Mucosa of rectum (tissue), 2 donors: ENCODE results near the gene ADAMTS17.

Source experiments
- H3K27ac ChIP-seq, 2 donors: one replicate each; pipeline ENCODE4 v1.7.0; 2013; ENCODE audit warnings: inconsistent platforms in 2 of 2, low read depth in 2 of 2, low read length in 2 of 2
- H3K27me3 ChIP-seq, 2 donors: one replicate each; pipeline ENCODE4 v1.7.0; 2013; ENCODE audit warnings: low read length in 2 of 2; ENCODE audit not compliant: control insufficient read depth in 2 of 2, insufficient read depth in 2 of 2
- H3K36me3 ChIP-seq, 2 donors: one replicate each; pipeline ENCODE4 v1.7.0; 2013; ENCODE audit warnings: low read length in 2 of 2; ENCODE audit not compliant: control insufficient read depth in 2 of 2, insufficient read depth in 2 of 2
- H3K4me1 ChIP-seq, 2 donors: one replicate each; pipeline ENCODE4 v1.7.0; 2013; ENCODE audit warnings: low read length in 2 of 2, mild to moderate bottlenecking in 1 of 2; ENCODE audit not compliant: control insufficient read depth in 2 of 2, insufficient read depth in 2 of 2
- H3K4me3 ChIP-seq, 2 donors: one replicate each; pipeline ENCODE4 v1.7.0; 2013; ENCODE audit warnings: low read length in 2 of 2
- H3K9ac ChIP-seq, 2 donors: one replicate each; pipeline ENCODE4 v1.7.0; 2013; ENCODE audit warnings: low read length in 2 of 2, low read depth in 1 of 2, mild to moderate bottlenecking in 1 of 2
- H3K9me3 ChIP-seq, 2 donors: one replicate each; pipeline ENCODE4 v1.7.0; 2013; ENCODE audit warnings: low read length in 2 of 2; ENCODE audit not compliant: control insufficient read depth in 2 of 2
- donor health status: healthy.
- donor health status: Normal muscosa, but diverticular disease.

Gene ADAMTS17

GRCh38 chr15:99963096-99963825, 378.5 kb downstream of the ADAMTS17 start:
- Histone ChIP-seq H3K27me3 (no peaks in the 10 kb centered on the region), H3K9me3 (no peaks in the 10 kb centered on the region), H3K4me1 (no peaks in the 10 kb centered on the region), H3K27ac (no peak overlapping the region), H3K36me3 (no peaks in the 10 kb centered on the region), H3K4me3 (no peak overlapping the region), H3K9ac (no peak overlapping the region)

- H3K27me3 ChIP-seq: no peaks in the 10 kb centered on the region
- H3K9ac ChIP-seq: no peak overlapping the region
- H3K36me3 ChIP-seq: no peaks in the 10 kb centered on the region
- no peak overlapping the region for H3K4me3 ChIP-seq
- H3K9me3 ChIP-seq: no peaks in the 10 kb centered on the region
- no peak overlapping the region for H3K27ac ChIP-seq
- H3K4me1 ChIP-seq: no peaks in the 10 kb centered on the region
These were observed 379.7 kb downstream of the ADAMTS17 start for GRCh38 chr15:99962006-99962561.

- Histone ChIP-seq H3K27me3 (no peaks in the 10 kb centered on the region), H3K27ac (no peak overlapping the region), H3K4me3 (no peak overlapping the region), H3K36me3 (no peaks in the 10 kb centered on the region), H3K9ac (no peak overlapping the region), H3K9me3 (no peaks in the 10 kb centered on the region), H3K4me1 (no peaks in the 10 kb centered on the region)
These were observed 380.7 kb downstream of the ADAMTS17 start for GRCh38 chr15:99961011-99961441.

- H3K27me3 ChIP-seq: no peaks in the 10 kb centered on the region
- no peak overlapping the region for H3K4me3 ChIP-seq
- no peak overlapping the region for H3K9ac ChIP-seq
- no peaks in the 10 kb centered on the region for H3K9me3 ChIP-seq
- no peak overlapping the region for H3K27ac ChIP-seq
- no peaks in the 10 kb centered on the region for H3K4me1 ChIP-seq
- H3K36me3 ChIP-seq: no peaks in the 10 kb centered on the region
These were observed 382.4 kb downstream of the ADAMTS17 start for GRCh38 chr15:99959326-99959725.

- Histone ChIP-seq H3K4me3 (no peak overlapping the region), H3K27me3 (no peaks in the 10 kb centered on the region), H3K36me3 (no peaks in the 10 kb centered on the region), H3K9ac (no peak overlapping the region), H3K4me1 (no peaks in the 10 kb centered on the region), H3K27ac (no peak overlapping the region), H3K9me3 (no peaks in the 10 kb centered on the region)
These were observed 383.2 kb downstream of the ADAMTS17 start for GRCh38 chr15:99958426-99959097.

- H3K27me3 ChIP-seq: no peaks in the 10 kb centered on the region
- no peaks in the 10 kb centered on the region for H3K36me3 ChIP-seq
- no peaks in the 10 kb centered on the region for H3K4me1 ChIP-seq
- H3K4me3 ChIP-seq: no peak overlapping the region
- no peaks in the 10 kb centered on the region for H3K9me3 ChIP-seq
- H3K9ac ChIP-seq: no peak overlapping the region
- H3K27ac ChIP-seq: no peak overlapping the region
These were observed 384.1 kb downstream of the ADAMTS17 start for GRCh38 chr15:99957642-99958013.

GRCh38 chr15:99956820-99957641, 384.7 kb downstream of the ADAMTS17 start:
- Histone ChIP-seq H3K9ac (no peak overlapping the region), H3K9me3 (no peaks in the 10 kb centered on the region), H3K27me3 (no peaks in the 10 kb centered on the region), H3K36me3 (no peaks in the 10 kb centered on the region), H3K4me1 (no peaks in the 10 kb centered on the region), H3K27ac (no peak overlapping the region), H3K4me3 (no peak overlapping the region)

GRCh38 chr15:99956022-99956775, 385.6 kb downstream of the ADAMTS17 start:
- H3K9me3 ChIP-seq: no peaks in the 10 kb centered on the region
- no peaks in the 10 kb centered on the region for H3K36me3 ChIP-seq
- no peaks in the 10 kb centered on the region for H3K27me3 ChIP-seq
- H3K4me1 ChIP-seq: no peaks in the 10 kb centered on the region
- H3K4me3 ChIP-seq: no peak overlapping the region
- no peak overlapping the region for H3K27ac ChIP-seq
- H3K9ac ChIP-seq: no peak overlapping the region

- Histone ChIP-seq H3K9ac (no peak overlapping the region), H3K4me3 (no peak overlapping the region), H3K27ac (no peak overlapping the region), H3K4me1 (no peaks in the 10 kb centered on the region), H3K36me3 (no peaks in the 10 kb centered on the region), H3K27me3 (no peaks in the 10 kb centered on the region), H3K9me3 (no peaks in the 10 kb centered on the region)
These were observed 386.2 kb downstream of the ADAMTS17 start for GRCh38 chr15:99955532-99955931.
